Nephron (organoid): ENCODE data around the gene USP35.

ENCODE experiments used
- H3K27ac Mint-ChIP-seq, 3 experiments: 2 replicates each; pipeline ENCODE4 v1.8.0; 2020; ENCODE audit warnings: mixed read lengths in 3 of 3, mild to moderate bottlenecking in 2 of 3, moderate library complexity in 1 of 3
- H3K27me3 Mint-ChIP-seq: 2 replicates; pipeline ENCODE4 v1.8.0; 2021; ENCODE audit warnings: low read depth, mild to moderate bottlenecking, moderate library complexity, mixed read lengths
- H3K36me3 Mint-ChIP-seq: 2 replicates; pipeline ENCODE4 v1.8.0; 2020; ENCODE audit warnings: low read depth, mixed read lengths
- H3K4me1 Mint-ChIP-seq: 2 replicates; pipeline ENCODE4 v1.8.0; 2020; ENCODE audit warnings: mixed read lengths
- H3K4me3 Mint-ChIP-seq, 3 experiments: 2 replicates each; pipeline ENCODE4 v1.8.0; 2020; ENCODE audit warnings: mild to moderate bottlenecking in 3 of 3, mixed read lengths in 3 of 3, moderate library complexity in 2 of 3
- H3K9me3 Mint-ChIP-seq: 2 replicates; pipeline ENCODE4 v1.8.0; 2020; ENCODE audit warnings: mixed read lengths
- CTCF ChIP-seq, 3 experiments: fragments of 200-600 bp; sonication (generic); IDR thresholded peaks; one replicate each; pipeline ENCODE4 v1.5.0; 2021; ENCODE audit warnings: antibody characterized with exemption in 3 of 3; ENCODE audit not compliant: unreplicated experiment in 3 of 3

The USP35 gene

GRCh38 chr11:78213526-78214330, 25.0 kb downstream of the USP35 start:
- no peak for TF ChIP-seq CTCF (IDR thresholded peaks at IDR 0.05; ENCODE audit: unreplicated experiment in 3 of 3)
- Mint-ChIP-seq H3K4me3 (no peak overlapping the region), H3K4me1 (no peaks in the 10 kb centered on the region), H3K27me3 (no peaks in the 10 kb centered on the region), H3K9me3 (no peaks in the 10 kb centered on the region), H3K27ac (no peak overlapping the region), H3K36me3 (peaks cover 59% of the 10 kb centered on the region)

GRCh38 chr11:78214331-78215194, 25.8 kb downstream of the USP35 start:
- Mint-ChIP-seq H3K4me3 (no peak overlapping the region), H3K27me3 (no peaks in the 10 kb centered on the region), H3K36me3 (peaks cover 54% of the 10 kb centered on the region), H3K4me1 (no peaks in the 10 kb centered on the region), H3K27ac (no peak overlapping the region), H3K9me3 (no peaks in the 10 kb centered on the region)
- TF ChIP-seq CTCF (IDR thresholded peaks at IDR 0.05; ENCODE audit: unreplicated experiment in 3 of 3), result no peak

GRCh38 chr11:78216021-78216420, 27.3 kb downstream of the USP35 start:
- Mint-ChIP-seq H3K27me3 (no peaks in the 10 kb centered on the region), H3K27ac (no peak overlapping the region), H3K36me3 (peaks cover 43% of the 10 kb centered on the region), H3K4me1 (no peaks in the 10 kb centered on the region), H3K9me3 (no peaks in the 10 kb centered on the region), H3K4me3 (no peak overlapping the region)
- no peak for TF ChIP-seq CTCF (IDR thresholded peaks at IDR 0.05; ENCODE audit: unreplicated experiment in 3 of 3)

GRCh38 chr11:78216571-78217287, 28.0 kb downstream of the USP35 start:
- H3K4me1 Mint-ChIP-seq, result no peaks in the 10 kb centered on the region
- TF ChIP-seq CTCF (IDR thresholded peaks at IDR 0.05; ENCODE audit: unreplicated experiment in 3 of 3), result no peak
- H3K4me3 Mint-ChIP-seq, result no peak overlapping the region
- H3K27ac Mint-ChIP-seq, result no peak overlapping the region
- peaks cover 43% of the 10 kb centered on the region for H3K36me3 Mint-ChIP-seq
- H3K27me3 Mint-ChIP-seq, result no peaks in the 10 kb centered on the region
- no peaks in the 10 kb centered on the region for H3K9me3 Mint-ChIP-seq

GRCh38 chr11:78217650-78218541, 29.2 kb downstream of the USP35 start:
- no peak overlapping the region for H3K4me3 Mint-ChIP-seq
- H3K27me3 Mint-ChIP-seq, result no peaks in the 10 kb centered on the region
- peaks cover 39% of the 10 kb centered on the region for H3K36me3 Mint-ChIP-seq
- no peaks in the 10 kb centered on the region for H3K9me3 Mint-ChIP-seq
- no peak for TF ChIP-seq CTCF (IDR thresholded peaks at IDR 0.05; ENCODE audit: unreplicated experiment in 3 of 3)
- H3K27ac Mint-ChIP-seq, result no peak overlapping the region
- no peaks in the 10 kb centered on the region for H3K4me1 Mint-ChIP-seq
